Stomach (tissue), 4 donors: ENCODE results near the gene ETS1.

Source experiments
- CTCF ChIP-seq, 7 experiments: fragments of 450-650 bp in 4 of 7; fragments of 200-600 bp in 3 of 7; sonication (generic) in 3 of 7; IDR thresholded peaks; one replicate each; pipeline ENCODE4 v1.5.1; 2016 to 2019; ENCODE audit warnings: antibody characterized with exemption in 7 of 7, control low read depth in 2 of 7, mild to moderate bottlenecking in 1 of 7
- EP300 ChIP-seq: sonication (generic); formaldehyde crosslinking; IDR thresholded peaks from one replicate; pipeline ENCODE4 v1.6.1; 2017; ENCODE audit warnings: antibody characterized with exemption
- POLR2A ChIP-seq, 4 donors: fragments of 450-650 bp; IDR thresholded peaks; one replicate each; pipeline ENCODE4 v1.6.1; 2016; ENCODE audit warnings: antibody characterized with exemption in 4 of 4, control low read depth in 2 of 4, mild to moderate bottlenecking in 1 of 4, moderate library complexity in 1 of 4
- POLR2AphosphoS5 ChIP-seq, 3 donors: sonication (generic); formaldehyde crosslinking; IDR thresholded peaks; one replicate each; pipeline ENCODE4 v1.6.1; 2016; ENCODE audit warnings: antibody characterized with exemption in 3 of 3

GRCh38 chr11:128496249-128496648, 91.1 kb downstream of the ETS1 start:
- no peak for TF ChIP-seq POLR2AphosphoS5 (IDR thresholded peaks at IDR 0.05)
- no peak for TF ChIP-seq CTCF (IDR thresholded peaks at IDR 0.05)
- no peak for TF ChIP-seq POLR2A (IDR thresholded peaks at IDR 0.05)
- no peak for TF ChIP-seq EP300
